Stimulated activated CD8-positive, alpha-beta memory T cell treated with anti-CD3 and anti-CD28 coated beads, Interleukin-2, amount 100 ng/mL, for 1 hour (primary cell): Measurements from ENCODE around the gene COQ4.
"Not testable (repeated sequence)": the region's sequence is repeated elsewhere in the genome, so short reads cannot be mapped to it uniquely, and the experiment has no call there.

Source experiments
- DNase-seq, 2 donors: peaks; one replicate each; pipeline ENCODE4 v3.0.0-alpha.2; 2020; ENCODE audit warnings: low read depth in 2 of 2

Gene COQ4

GRCh38 chr9:128322404-128323211, at the start of gene COQ4, which contains the start of gene TRUB2:
TSS of gene COQ4 (plus strand) at chr9:128322839. CDS start at chr9:128322859, 20 bp downstream.
TSS of gene TRUB2 (minus strand) at chr9:128322447. CDS start at chr9:128322408, 39 bp downstream.
- peak; percentile 84 to 85 for DNase-seq

- no peak for DNase-seq
These were observed 48.4 kb upstream of the COQ4 start for GRCh38 chr9:128274245-128274644.

- DNase-seq = no peak
These were observed 47.2 kb upstream of the COQ4 start, which contains the start of gene GOLGA2 for GRCh38 chr9:128275198-128276007. TSS of gene GOLGA2 (minus strand) at chr9:128276007. CDS start at chr9:128275976, 31 bp downstream.

GRCh38 chr9:128276008-128276573, 46.5 kb upstream of the COQ4 start, which contains the start of gene SWI5:
TSS of gene SWI5 (plus strand) at chr9:128276276.
- DNase-seq = peak; percentile 100

- no peak for DNase-seq
These were observed 45.9 kb upstream of the COQ4 start for GRCh38 chr9:128276574-128277270.

GRCh38 chr9:128279088-128280073, 43.3 kb upstream of the COQ4 start:
- DNase-seq = not testable (repeated sequence)

- no peak for DNase-seq
These were observed 42.5 kb upstream of the COQ4 start for GRCh38 chr9:128280084-128280622.

- no peak for DNase-seq
These were observed 40.1 kb upstream of the COQ4 start for GRCh38 chr9:128282500-128282899.

GRCh38 chr9:128285033-128285784, 37.4 kb upstream of the COQ4 start:
- no peak for DNase-seq

GRCh38 chr9:128286440-128286839, 36.2 kb upstream of the COQ4 start:
- DNase-seq = no peak

- DNase-seq = no peak
These were observed 34.2 kb upstream of the COQ4 start for GRCh38 chr9:128288273-128289004.

GRCh38 chr9:128292009-128292408, 30.6 kb upstream of the COQ4 start:
- no peak for DNase-seq

- no peak for DNase-seq
These were observed 29.5 kb upstream of the COQ4 start for GRCh38 chr9:128293091-128293490.

GRCh38 chr9:128294142-128294541, 28.5 kb upstream of the COQ4 start:
- no peak for DNase-seq

- no peak for DNase-seq
These were observed 26.1 kb upstream of the COQ4 start for GRCh38 chr9:128296340-128297220.

GRCh38 chr9:128297221-128297773, 25.3 kb upstream of the COQ4 start:
- DNase-seq = no peak
